Astrocyte (in vitro differentiated cells and primary cell): ENCODE results near the gene SLC38A3. TPM values are rescaled to one million over a fixed set of nuclear protein-coding genes. Genes with fewer than 3 reads are reported as not detected.

Experiments
- DNase-seq: peaks from one replicate; pipeline ENCODE4 v3.0.0-alpha.2; 2010; ENCODE audit warnings: low read depth
- FAIRE-seq: peaks from 2 replicates; lab custom pipeline; 2011; peaks lifted over from hg19 to GRCh38; lab: Jason Lieb, UNC
- H2AFZ ChIP-seq: 2 replicates; pipeline ENCODE4 v1.6.0; 2012; ENCODE audit warnings: low read depth, low read length, inconsistent platforms
- H3K27ac ChIP-seq: 2 replicates; pipeline ENCODE4 v1.5.1; 2011; ENCODE audit warnings: low read depth, low read length, inconsistent platforms
- H3K27me3 ChIP-seq: 2 replicates; pipeline ENCODE4 v1.6.0; 2011; ENCODE audit warnings: low read length, inconsistent platforms; ENCODE audit not compliant: insufficient read depth
- H3K36me3 ChIP-seq: 2 replicates; pipeline ENCODE4 v1.5.1; 2011; ENCODE audit warnings: low read length, inconsistent platforms; ENCODE audit not compliant: insufficient read depth
- H3K4me1 ChIP-seq: 2 replicates; pipeline ENCODE4 v1.5.1; 2011; ENCODE audit warnings: low read length, inconsistent platforms; ENCODE audit not compliant: insufficient read depth
- H3K4me2 ChIP-seq: 2 replicates; pipeline ENCODE4 v1.6.0; 2012; ENCODE audit warnings: low read length, inconsistent platforms
- H3K4me3 ChIP-seq: 2 replicates; pipeline ENCODE4 v1.5.1; 2011; ENCODE audit warnings: low read depth, mild to moderate bottlenecking, low read length, inconsistent platforms; ENCODE audit not compliant: insufficient read depth
- H3K79me2 ChIP-seq: 2 replicates; pipeline ENCODE4 v1.6.0; 2012; ENCODE audit warnings: mild to moderate bottlenecking, low read length, inconsistent platforms; ENCODE audit not compliant: insufficient read depth
- H3K9ac ChIP-seq: 2 replicates; pipeline ENCODE4 v1.6.0; 2012; ENCODE audit warnings: mild to moderate bottlenecking, low read length, inconsistent platforms
- H3K9me3 ChIP-seq: 2 replicates; pipeline ENCODE4 v1.5.1; 2012; ENCODE audit warnings: low read depth, mild to moderate bottlenecking, low read length, inconsistent platforms; ENCODE audit not compliant: insufficient read depth
- H4K20me1 ChIP-seq: 2 replicates; pipeline ENCODE4 v1.6.0; 2012; ENCODE audit warnings: low read length, inconsistent platforms; ENCODE audit not compliant: insufficient read depth
- H3K27ac Mint-ChIP-seq: one replicate; pipeline ENCODE4 v1.8.0; 2021; ENCODE audit warnings: mild to moderate bottlenecking, mixed read lengths; ENCODE audit not compliant: unreplicated experiment
- H3K27me3 Mint-ChIP-seq: one replicate; pipeline ENCODE4 v1.8.0; 2021; ENCODE audit warnings: low read depth, mixed read lengths; ENCODE audit not compliant: unreplicated experiment
- H3K36me3 Mint-ChIP-seq: one replicate; pipeline ENCODE4 v1.8.0; 2021; ENCODE audit warnings: low read depth, mixed read lengths; ENCODE audit not compliant: unreplicated experiment
- H3K4me1 Mint-ChIP-seq: one replicate; pipeline ENCODE4 v1.8.0; 2021; ENCODE audit warnings: low read depth, mixed read lengths; ENCODE audit not compliant: unreplicated experiment
- H3K4me3 Mint-ChIP-seq: one replicate; pipeline ENCODE4 v1.8.0; 2021; ENCODE audit warnings: mild to moderate bottlenecking, moderate library complexity, mixed read lengths; ENCODE audit not compliant: unreplicated experiment
- H3K9me3 Mint-ChIP-seq: one replicate; pipeline ENCODE4 v1.8.0; 2021; ENCODE audit warnings: mild to moderate bottlenecking, mixed read lengths; ENCODE audit not compliant: unreplicated experiment
- CTCF ChIP-seq: IDR thresholded peaks from 2 replicates; pipeline ENCODE4 v1.5.1; 2011; ENCODE audit warnings: low read depth, mild to moderate bottlenecking, inconsistent platforms, low read length, moderate library complexity; ENCODE audit not compliant: insufficient read depth
- EZH2 ChIP-seq: IDR thresholded peaks from 2 replicates; pipeline ENCODE4 v1.6.1; 2012; ENCODE audit warnings: mild to moderate bottlenecking, low read length, inconsistent platforms; ENCODE audit not compliant: insufficient read depth
- total RNA-seq: library from RNA; stranded (reverse); gene quantifications from 2 replicates; pipeline ENCODE4 v1.2.1, GENCODE V29; 2021

The SLC38A3 gene
- total RNA-seq, 1 donor from 2014 or later, result 0.68 TPM

GRCh38 chr3:50177346-50177745 lies 27.7 kb upstream of the SLC38A3 start:
- Mint-ChIP-seq H3K36me3 (no peaks in the 10 kb centered on the region), H3K4me1 (peaks cover 3% of the 10 kb centered on the region), H3K9me3 (no peaks in the 10 kb centered on the region), H3K4me3 (no peak overlapping the region), H3K27me3 (peaks cover 18% of the 10 kb centered on the region), H3K27ac (no peak overlapping the region)
- Histone ChIP-seq H3K4me1 (no peaks in the 10 kb centered on the region), H3K27me3 (no peaks in the 10 kb centered on the region), H2AFZ (no peak overlapping the region), H4K20me1 (no peaks in the 10 kb centered on the region), H3K79me2 (no peaks in the 10 kb centered on the region), H3K27ac (no peak overlapping the region), H3K9ac (no peak overlapping the region), H3K4me2 (no peak overlapping the region), H3K4me3 (no peak overlapping the region), H3K9me3 (no peaks in the 10 kb centered on the region), H3K36me3 (no peaks in the 10 kb centered on the region)
- no peak for FAIRE-seq
- no peak for TF ChIP-seq EZH2
- TF ChIP-seq CTCF, result no peak
- no peak for DNase-seq

- Mint-ChIP-seq H3K4me3 (no peak overlapping the region), H3K9me3 (no peaks in the 10 kb centered on the region), H3K36me3 (peaks cover 5% of the 10 kb centered on the region), H3K4me1 (peaks cover 3% of the 10 kb centered on the region), H3K27ac (no peak overlapping the region), H3K27me3 (peaks cover 27% of the 10 kb centered on the region)
- DNase-seq (no peak), FAIRE-seq (no peak)
- Histone ChIP-seq H3K4me2 (no peak overlapping the region), H3K27ac (no peak overlapping the region), H3K79me2 (no peaks in the 10 kb centered on the region), H3K4me1 (no peaks in the 10 kb centered on the region), H3K27me3 (no peaks in the 10 kb centered on the region), H3K4me3 (no peak overlapping the region), H4K20me1 (no peaks in the 10 kb centered on the region), H3K36me3 (no peaks in the 10 kb centered on the region), H2AFZ (no peak overlapping the region), H3K9me3 (no peaks in the 10 kb centered on the region), H3K9ac (no peak overlapping the region)
- TF ChIP-seq CTCF (no peak), EZH2 (no peak)
Measured at GRCh38 chr3:50179710-50180109, 25.4 kb upstream of the SLC38A3 start.

- no peaks in the 10 kb centered on the region for H3K4me1 ChIP-seq
- Mint-ChIP-seq H3K27ac (no peak overlapping the region), H3K4me3 (no peak overlapping the region)
Measured at GRCh38 chr3:50181985-50182384, 23.1 kb upstream of the SLC38A3 start.

More at GRCh38 chr3:50181985-50182384, 23.1 kb upstream of the SLC38A3 start:
- Histone ChIP-seq H3K9ac (no peak overlapping the region), H3K4me3 (no peak overlapping the region), H3K27ac (no peak overlapping the region), H3K9me3 (no peaks in the 10 kb centered on the region), H3K36me3 (no peaks in the 10 kb centered on the region), H3K79me2 (no peaks in the 10 kb centered on the region), H3K4me2 (no peak overlapping the region), H3K27me3 (no peaks in the 10 kb centered on the region), H4K20me1 (no peaks in the 10 kb centered on the region), H2AFZ (no peak overlapping the region)
- DNase-seq (no peak), FAIRE-seq (no peak)
- H3K27me3 Mint-ChIP-seq, result peaks cover 23% of the 10 kb centered on the region
- TF ChIP-seq CTCF (no peak), EZH2 (no peak)
- peaks cover 3% of the 10 kb centered on the region for H3K4me1 Mint-ChIP-seq
- no peaks in the 10 kb centered on the region for H3K9me3 Mint-ChIP-seq
- peaks cover 5% of the 10 kb centered on the region for H3K36me3 Mint-ChIP-seq
